Liver (tissue), 9 donors: ENCODE measurements around the gene DUOXA1. TPM values are rescaled to one million over a fixed set of nuclear protein-coding genes. Genes with fewer than 3 reads are reported as not detected.

Source experiments
- DNase-seq: peaks from one replicate; pipeline ENCODE4 v3.0.0-alpha.2; 2017; ENCODE audit warnings: low spot score
- H3K27ac ChIP-seq, 2 donors: one replicate each; pipeline ENCODE4 v1.7.0; 2013; ENCODE audit warnings: inconsistent platforms in 2 of 2, low read length in 2 of 2, control low read depth in 1 of 2, low read depth in 1 of 2, mild to moderate bottlenecking in 1 of 2
- H3K27me3 ChIP-seq, 4 donors: one replicate each; pipeline versions ENCODE4 v1.6.1 to v1.7.0; 2013; ENCODE audit warnings: low read length in 3 of 4, inconsistent platforms in 1 of 4, mild to moderate bottlenecking in 1 of 4, moderate library complexity in 1 of 4; ENCODE audit not compliant: control insufficient read depth in 4 of 4, insufficient read depth in 4 of 4
- H3K36me3 ChIP-seq, 4 donors: one replicate each; pipeline versions ENCODE4 v1.6.1 to v1.7.0; 2013; ENCODE audit warnings: low read length in 3 of 4, mild to moderate bottlenecking in 3 of 4, low read depth in 1 of 4, moderate library complexity in 1 of 4; ENCODE audit not compliant: control insufficient read depth in 4 of 4, insufficient read depth in 3 of 4
- H3K4me1 ChIP-seq, 4 donors: one replicate each; pipeline versions ENCODE4 v1.6.1 to v1.7.0; 2013; ENCODE audit warnings: low read length in 3 of 4, mild to moderate bottlenecking in 3 of 4, moderate library complexity in 1 of 4; ENCODE audit not compliant: control insufficient read depth in 4 of 4, insufficient read depth in 4 of 4
- H3K4me3 ChIP-seq, 3 donors: one replicate each; pipeline versions ENCODE4 v1.6.1 to v1.7.0; 2013; ENCODE audit warnings: low read length in 3 of 3, control low read depth in 1 of 3, low read depth in 1 of 3, mild to moderate bottlenecking in 1 of 3
- H3K9ac ChIP-seq, 2 donors: one replicate each; pipeline ENCODE4 v1.7.0; 2013; ENCODE audit warnings: low read length in 2 of 2, mild to moderate bottlenecking in 2 of 2, moderate library complexity in 2 of 2, control low read depth in 1 of 2, low read depth in 1 of 2
- H3K9me3 ChIP-seq, 4 donors: one replicate each; pipeline versions ENCODE4 v1.6.1 to v1.7.0; 2013; ENCODE audit warnings: low read length in 3 of 4; ENCODE audit not compliant: control insufficient read depth in 4 of 4
- EGR1 ChIP-seq, 2 donors: IDR thresholded peaks; 2 replicates each; pipeline ENCODE4 v1.6.1; 2016 to 2018; ENCODE audit warnings: antibody characterized with exemption in 2 of 2, low read depth in 2 of 2
- FOXA1 ChIP-seq: IDR thresholded peaks from 2 replicates; pipeline ENCODE4 v1.6.1; 2016; ENCODE audit warnings: antibody characterized with exemption
- FOXA2 ChIP-seq: IDR thresholded peaks from 2 replicates; pipeline ENCODE4 v1.6.1; 2016; ENCODE audit warnings: antibody characterized with exemption
- GABPA ChIP-seq, 2 donors: IDR thresholded peaks in 1 of 2; conservative IDR thresholded peaks in 1 of 2; 2 replicates each; pipeline ENCODE4 v1.6.1; 2016; ENCODE audit warnings: antibody characterized with exemption in 2 of 2, mild to moderate bottlenecking in 1 of 2, moderate library complexity in 1 of 2
- HNF4A ChIP-seq, 2 donors: conservative IDR thresholded peaks; 2 replicates each; pipeline ENCODE4 v1.6.1; 2016; ENCODE audit warnings: antibody characterized with exemption in 2 of 2, mild to moderate bottlenecking in 2 of 2
- HNF4G ChIP-seq: IDR thresholded peaks from 2 replicates; pipeline ENCODE4 v1.6.1; 2016; ENCODE audit warnings: antibody characterized with exemption
- NR2F2 ChIP-seq: IDR thresholded peaks from 2 replicates; pipeline ENCODE4 v1.6.1; 2016; ENCODE audit warnings: antibody characterized with exemption
- RAD21 ChIP-seq, 2 donors: IDR thresholded peaks; 2 replicates each; pipeline ENCODE4 v1.6.1; 2016; ENCODE audit warnings: antibody characterized with exemption in 2 of 2, mild to moderate bottlenecking in 2 of 2
- RXRA ChIP-seq, 2 donors: IDR thresholded peaks; 2 replicates each; pipeline ENCODE4 v1.6.1; 2017 to 2018; ENCODE audit warnings: antibody characterized with exemption in 2 of 2, mild to moderate bottlenecking in 1 of 2
- SP1 ChIP-seq: IDR thresholded peaks from 2 replicates; pipeline ENCODE4 v1.6.1; 2018; ENCODE audit warnings: antibody characterized with exemption, mild to moderate bottlenecking
- TAF1 ChIP-seq: conservative IDR thresholded peaks from 2 replicates; pipeline ENCODE4 v1.6.1; 2016; ENCODE audit warnings: antibody characterized with exemption, mild to moderate bottlenecking
- WGBS: extraction: QIAGEN DNeasy Blood & Tissue Kit; methylation state at CpG from one replicate; pipeline ENCODE4 v1.1.7; 2013; 5-methylcytosine and 5-hydroxymethylcytosine counted together
- polyA plus RNA-seq, 2 donors: library from polyadenylated mRNA; stranded (reverse) in 1 of 2; unstranded in 1 of 2; fragments of 200-250 nt in 1 of 2; fragments of >200 nt in 1 of 2; fragmentation: Nextera tagmentation in 1 of 2; extraction: Ambion mirVana in 1 of 2; gene quantifications; one replicate each; pipeline versions ENCODE4 v1.2.1 to v1.2.3, GENCODE V29; 2013 to 2015
- total RNA-seq, 2 donors: library from RNA; depleted of rRNA; stranded (reverse); fragments of >200 nt; gene quantifications; one replicate each; pipeline ENCODE4 v1.2.3, GENCODE V29; 2014
- TF ChIP-seq, protein P1 (sequence below): IDR thresholded peaks from 2 replicates; pipeline ENCODE4 v1.6.1; 2016; ENCODE audit warnings: antibody characterized with exemption
- TF ChIP-seq, protein P2 (sequence below): fragments of 150-350 bp; IDR thresholded peaks from 2 replicates; pipeline ENCODE4 v1.5.1; 2017; ENCODE audit warnings: improper control_type of control experiment, low read depth, low read length; ENCODE audit not compliant: missing input control
- TF ChIP-seq, protein P3 (sequence below): IDR thresholded peaks from 2 replicates; pipeline ENCODE4 v1.6.1; 2016; ENCODE audit warnings: antibody characterized with exemption, mild to moderate bottlenecking
- donor health status: healthy.
- donor health status: healthy.
- donor health status: healthy.
- donor health status: healthy.
- donor health status: healthy.

DUOXA1 gene
- total and polyA plus RNA-seq, 4 donors = 0.02 TPM; not detected in 3

DNA sequence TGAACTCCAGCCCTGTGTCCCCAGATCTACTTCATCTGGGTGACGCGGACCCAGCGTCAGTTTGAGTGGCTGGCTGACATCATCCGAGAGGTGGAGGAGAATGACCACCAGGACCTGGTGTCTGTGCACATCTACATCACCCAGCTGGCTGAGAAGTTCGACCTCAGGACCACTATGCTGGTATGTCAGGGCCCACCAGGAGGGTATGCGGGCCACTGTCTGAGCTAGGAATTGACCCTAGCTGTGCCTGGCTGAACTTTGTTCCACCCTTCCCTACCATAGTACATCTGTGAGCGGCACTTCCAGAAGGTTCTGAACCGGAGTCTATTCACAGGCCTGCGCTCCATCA is 33.8 kb upstream of the DUOXA1 start:
- Histone ChIP-seq H3K27ac (no peak overlapping the region), H3K4me1 (peaks cover 2 to 12% (median 3%) of the 10 kb centered on the region in 4 donors)
- 64% methylated on average over 9 of the region's 9 CpGs for WGBS

DNA sequence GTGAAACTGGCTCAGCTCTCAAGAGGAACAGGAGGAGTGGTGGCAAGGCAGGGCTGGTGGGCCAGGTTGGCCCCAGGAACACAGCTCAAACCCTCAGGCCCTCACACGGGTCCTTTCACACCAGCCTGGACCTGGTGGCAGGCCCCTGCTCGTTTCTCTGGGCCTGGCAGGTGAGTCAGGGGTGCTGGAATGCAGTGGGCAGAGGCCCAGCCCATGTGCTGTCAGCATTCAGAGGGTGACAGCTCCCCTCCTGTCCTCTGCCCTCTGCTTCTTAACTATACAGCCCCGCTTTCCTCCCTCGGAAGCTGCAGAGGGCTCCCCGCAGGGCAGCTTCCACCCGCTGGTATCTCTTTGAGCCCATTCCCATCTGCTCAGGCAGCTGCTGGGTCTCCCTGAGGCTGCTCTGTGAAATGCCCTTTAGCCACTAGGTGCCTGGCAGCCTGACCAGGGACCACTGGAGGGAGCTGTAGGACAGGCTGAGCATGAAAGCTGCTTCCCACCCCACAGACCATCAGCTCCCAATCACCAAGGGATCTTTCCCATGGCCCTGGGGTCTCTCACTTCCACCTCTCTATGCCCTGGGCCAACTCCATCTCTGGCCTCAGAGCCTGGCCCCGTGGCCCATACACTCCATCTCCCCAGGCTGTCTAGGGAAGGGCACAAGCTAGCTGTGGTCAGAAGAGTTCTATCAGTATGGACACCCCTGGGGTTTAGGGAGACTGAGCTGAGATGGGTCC is 33.3 kb upstream of the DUOXA1 start:
- H3K27ac ChIP-seq = no peak overlapping the region

More for the DNA sequence above, 33.8 kb upstream of the DUOXA1 start:
- Histone ChIP-seq H3K9me3 (no peaks in the 10 kb centered on the region), H3K27me3 (no peaks in the 10 kb centered on the region), H3K4me3 (no peak overlapping the region), H3K9ac (no peak overlapping the region), H3K36me3 (no peaks in the 10 kb centered on the region)
- TF ChIP-seq GABPA (IDR thresholded peaks at IDR 0.05 in 1 of 2, conservative IDR thresholded peaks at IDR 0.05 in 1 of 2) (no peak), TAF1 (no peak), NR2F2 (no peak), HNF4G (no peak), HNF4A (conservative IDR thresholded peaks at IDR 0.05) (no peak), RXRA (IDR thresholded peaks at IDR 0.05) (no peak), SP1 (no peak), FOXA1 (no peak), FOXA2 (no peak), EGR1 (IDR thresholded peaks at IDR 0.05; ENCODE audit: low read depth in 2 of 2) (no peak)
- TF ChIP-seq, protein P1, sequence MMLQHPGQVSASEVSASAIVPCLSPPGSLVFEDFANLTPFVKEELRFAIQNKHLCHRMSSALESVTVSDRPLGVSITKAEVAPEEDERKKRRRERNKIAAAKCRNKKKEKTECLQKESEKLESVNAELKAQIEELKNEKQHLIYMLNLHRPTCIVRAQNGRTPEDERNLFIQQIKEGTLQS = no peak
- TF ChIP-seq, protein P2, sequence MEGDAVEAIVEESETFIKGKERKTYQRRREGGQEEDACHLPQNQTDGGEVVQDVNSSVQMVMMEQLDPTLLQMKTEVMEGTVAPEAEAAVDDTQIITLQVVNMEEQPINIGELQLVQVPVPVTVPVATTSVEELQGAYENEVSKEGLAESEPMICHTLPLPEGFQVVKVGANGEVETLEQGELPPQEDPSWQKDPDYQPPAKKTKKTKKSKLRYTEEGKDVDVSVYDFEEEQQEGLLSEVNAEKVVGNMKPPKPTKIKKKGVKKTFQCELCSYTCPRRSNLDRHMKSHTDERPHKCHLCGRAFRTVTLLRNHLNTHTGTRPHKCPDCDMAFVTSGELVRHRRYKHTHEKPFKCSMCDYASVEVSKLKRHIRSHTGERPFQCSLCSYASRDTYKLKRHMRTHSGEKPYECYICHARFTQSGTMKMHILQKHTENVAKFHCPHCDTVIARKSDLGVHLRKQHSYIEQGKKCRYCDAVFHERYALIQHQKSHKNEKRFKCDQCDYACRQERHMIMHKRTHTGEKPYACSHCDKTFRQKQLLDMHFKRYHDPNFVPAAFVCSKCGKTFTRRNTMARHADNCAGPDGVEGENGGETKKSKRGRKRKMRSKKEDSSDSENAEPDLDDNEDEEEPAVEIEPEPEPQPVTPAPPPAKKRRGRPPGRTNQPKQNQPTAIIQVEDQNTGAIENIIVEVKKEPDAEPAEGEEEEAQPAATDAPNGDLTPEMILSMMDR = no peak
- TF ChIP-seq, protein P3, sequence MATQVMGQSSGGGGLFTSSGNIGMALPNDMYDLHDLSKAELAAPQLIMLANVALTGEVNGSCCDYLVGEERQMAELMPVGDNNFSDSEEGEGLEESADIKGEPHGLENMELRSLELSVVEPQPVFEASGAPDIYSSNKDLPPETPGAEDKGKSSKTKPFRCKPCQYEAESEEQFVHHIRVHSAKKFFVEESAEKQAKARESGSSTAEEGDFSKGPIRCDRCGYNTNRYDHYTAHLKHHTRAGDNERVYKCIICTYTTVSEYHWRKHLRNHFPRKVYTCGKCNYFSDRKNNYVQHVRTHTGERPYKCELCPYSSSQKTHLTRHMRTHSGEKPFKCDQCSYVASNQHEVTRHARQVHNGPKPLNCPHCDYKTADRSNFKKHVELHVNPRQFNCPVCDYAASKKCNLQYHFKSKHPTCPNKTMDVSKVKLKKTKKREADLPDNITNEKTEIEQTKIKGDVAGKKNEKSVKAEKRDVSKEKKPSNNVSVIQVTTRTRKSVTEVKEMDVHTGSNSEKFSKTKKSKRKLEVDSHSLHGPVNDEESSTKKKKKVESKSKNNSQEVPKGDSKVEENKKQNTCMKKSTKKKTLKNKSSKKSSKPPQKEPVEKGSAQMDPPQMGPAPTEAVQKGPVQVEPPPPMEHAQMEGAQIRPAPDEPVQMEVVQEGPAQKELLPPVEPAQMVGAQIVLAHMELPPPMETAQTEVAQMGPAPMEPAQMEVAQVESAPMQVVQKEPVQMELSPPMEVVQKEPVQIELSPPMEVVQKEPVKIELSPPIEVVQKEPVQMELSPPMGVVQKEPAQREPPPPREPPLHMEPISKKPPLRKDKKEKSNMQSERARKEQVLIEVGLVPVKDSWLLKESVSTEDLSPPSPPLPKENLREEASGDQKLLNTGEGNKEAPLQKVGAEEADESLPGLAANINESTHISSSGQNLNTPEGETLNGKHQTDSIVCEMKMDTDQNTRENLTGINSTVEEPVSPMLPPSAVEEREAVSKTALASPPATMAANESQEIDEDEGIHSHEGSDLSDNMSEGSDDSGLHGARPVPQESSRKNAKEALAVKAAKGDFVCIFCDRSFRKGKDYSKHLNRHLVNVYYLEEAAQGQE = no peak
- no peak for DNase-seq

More for the DNA sequence above, 33.3 kb upstream of the DUOXA1 start:
- Histone ChIP-seq H3K36me3 (no peaks in the 10 kb centered on the region), H3K4me1 (peaks cover 2 to 12% (median 3%) of the 10 kb centered on the region in 4 donors), H3K9me3 (no peaks in the 10 kb centered on the region), H3K27me3 (no peaks in the 10 kb centered on the region), H3K4me3 (no peak overlapping the region), H3K9ac (no peak overlapping the region)
- peak; percentile 82 for DNase-seq
- WGBS = 8% methylated on average over 7 of the region's 7 CpGs
- TF ChIP-seq RAD21 (IDR thresholded peaks at IDR 0.05) (peak; percentile 97 to 99), TAF1 (no peak)
- TF ChIP-seq, protein P2 = peak; percentile 97
